Right lobe of liver (tissue), 6 donors: ENCODE measurements around the gene ATRX. TPM values are rescaled to one million over a fixed set of nuclear protein-coding genes. Genes with fewer than 3 reads are reported as not detected.
"Not testable (repeated sequence)": the region's sequence is repeated elsewhere in the genome, so short reads cannot be mapped to it uniquely, and the experiment has no call there.

Experiments
- ATAC-seq, 4 donors: fragments of 200-7000 bp; cut with Tn5 transposase; one replicate each; pipeline ENCODE4 v1.9.1; 2020; ENCODE audit warnings: mild to moderate bottlenecking in 4 of 4, moderate library complexity in 4 of 4
- DNase-seq, 3 donors: peaks; one replicate each; pipeline ENCODE4 v3.0.0-alpha.2; 2020
- H3K27ac ChIP-seq, 3 donors: fragments of 200-600 bp; one replicate each; pipeline ENCODE4 v1.8.0; 2022
- H3K27me3 ChIP-seq, 2 donors: fragments of 200-600 bp; one replicate each; pipeline ENCODE4 v1.8.0; 2022
- H3K36me3 ChIP-seq, 4 donors: fragments of 200-600 bp; sonication (generic) in 1 of 4; one replicate each; pipeline versions ENCODE4 v1.5.1 to v1.8.0; 2017 to 2022; ENCODE audit warnings: control low read depth in 1 of 4
- H3K4me1 ChIP-seq, 4 donors: fragments of 200-600 bp; sonication (generic) in 1 of 4; one replicate each; pipeline versions ENCODE4 v1.5.1 to v1.8.0; 2017 to 2022; ENCODE audit warnings: control low read depth in 1 of 4
- H3K4me3 ChIP-seq, 3 donors: fragments of 200-600 bp; one replicate each; pipeline ENCODE4 v1.8.0; 2022
- H3K9me3 ChIP-seq, 4 donors: fragments of 200-600 bp; sonication (generic) in 1 of 4; one replicate each; pipeline versions ENCODE4 v1.5.1 to v1.8.0; 2017 to 2022; ENCODE audit warnings: control low read depth in 1 of 4
- POLR2A ChIP-seq: fragments of 450-650 bp; IDR thresholded peaks from one replicate; pipeline ENCODE4 v1.6.1; 2017; ENCODE audit warnings: antibody characterized with exemption, mild to moderate bottlenecking
- WGBS: methylation state at CpG from one replicate; pipeline ENCODE4 v1.1.6; 2018; ENCODE audit warnings: low coverage, low lambda C conversion rate; ENCODE audit not compliant: insufficient coverage; ENCODE audit errors: missing lambda C conversion rate; 5-methylcytosine and 5-hydroxymethylcytosine counted together
- intact Hi-C, 2 donors: fragments of 100-400 bp; cut with DNase I; formaldehyde crosslinking; loops; one replicate each; pipeline versions ENCODE4 v1.11.2 to v1.14.1; 2022
- total RNA-seq, 6 experiments: library from RNA; depleted of rRNA in 2 of 6; stranded (reverse); fragments of >200 nt in 2 of 6; fragmentation: NEBNext Ultra II Directional in 3 of 6; extraction: Animal tissue kit (Norgen Biotek cat#: 25700) in 3 of 6; gene quantifications; one replicate each; pipeline versions ENCODE4 v1.1.0 to v1.2.4, GENCODE V29; 2016 to 2023
- TF ChIP-seq, protein P1 (sequence below), 4 donors: fragments of 200-600 bp in 3 of 4; fragments of 450-650 bp in 1 of 4; IDR thresholded peaks; one replicate each; pipeline versions ENCODE4 v1.5.1 to v1.8.0; 2016 to 2022; ENCODE audit warnings: antibody characterized with exemption in 4 of 4, mild to moderate bottlenecking in 2 of 4
- donor health status: DM: no; HTN: yes; CAD: no.
- donor health status: DM: no; HTN: no; CAD: no.
- donor health status: DM: no; HTN: no; CAD: no.
- donor health status: DM: no; HTN: yes; CAD: no.
- donor health status: DM: no; HTN: yes; CAD: no.

ATRX gene
- total RNA-seq, 6 experiments from 2014 or later = 15.9 to 32.2 (median 21.3) TPM

GRCh38 chrX:77755561-77755960 is 30.5 kb downstream of the ATRX start:
- DNase-seq = no peak
- Histone ChIP-seq H3K36me3 (no peaks in the 10 kb centered on the region), H3K27ac (no peak overlapping the region), H3K9me3 (no peaks in the 10 kb centered on the region), H3K27me3 (no peaks in the 10 kb centered on the region), H3K4me1 (peaks cover 0 to 16% (median 0%) of the 10 kb centered on the region in 4 donors), H3K4me3 (no peak overlapping the region)
- intact Hi-C loops = no loop called here
- ATAC-seq = no peak
- TF ChIP-seq, protein P1, sequence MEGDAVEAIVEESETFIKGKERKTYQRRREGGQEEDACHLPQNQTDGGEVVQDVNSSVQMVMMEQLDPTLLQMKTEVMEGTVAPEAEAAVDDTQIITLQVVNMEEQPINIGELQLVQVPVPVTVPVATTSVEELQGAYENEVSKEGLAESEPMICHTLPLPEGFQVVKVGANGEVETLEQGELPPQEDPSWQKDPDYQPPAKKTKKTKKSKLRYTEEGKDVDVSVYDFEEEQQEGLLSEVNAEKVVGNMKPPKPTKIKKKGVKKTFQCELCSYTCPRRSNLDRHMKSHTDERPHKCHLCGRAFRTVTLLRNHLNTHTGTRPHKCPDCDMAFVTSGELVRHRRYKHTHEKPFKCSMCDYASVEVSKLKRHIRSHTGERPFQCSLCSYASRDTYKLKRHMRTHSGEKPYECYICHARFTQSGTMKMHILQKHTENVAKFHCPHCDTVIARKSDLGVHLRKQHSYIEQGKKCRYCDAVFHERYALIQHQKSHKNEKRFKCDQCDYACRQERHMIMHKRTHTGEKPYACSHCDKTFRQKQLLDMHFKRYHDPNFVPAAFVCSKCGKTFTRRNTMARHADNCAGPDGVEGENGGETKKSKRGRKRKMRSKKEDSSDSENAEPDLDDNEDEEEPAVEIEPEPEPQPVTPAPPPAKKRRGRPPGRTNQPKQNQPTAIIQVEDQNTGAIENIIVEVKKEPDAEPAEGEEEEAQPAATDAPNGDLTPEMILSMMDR (IDR thresholded peaks at IDR 0.05) = no peak
- no peak for TF ChIP-seq POLR2A
- 62% methylated on average over 2 of the region's 6 CpGs for WGBS

GRCh38 chrX:77753942-77754341 is 32.1 kb downstream of the ATRX start:
- H3K36me3 ChIP-seq, H3K9me3 ChIP-seq, H3K4me3 ChIP-seq, H3K27ac ChIP-seq, H3K27me3 ChIP-seq, intact Hi-C loops, DNase-seq: not testable (repeated sequence)
- 43% methylated on average over 1 of the region's 1 CpG for WGBS
- peaks cover 0 to 16% (median 0%) of the 10 kb centered on the region in 4 donors for H3K4me1 ChIP-seq
- peak in 1 of 4 donors; percentile 63 for ATAC-seq

- Histone ChIP-seq H3K4me3 (no peak overlapping the region), H3K36me3 (no peaks in the 10 kb centered on the region), H3K9me3 (no peaks in the 10 kb centered on the region), H3K27ac (no peak overlapping the region), H3K27me3 (no peaks in the 10 kb centered on the region), H3K4me1 (peaks cover 0 to 12% (median 0%) of the 10 kb centered on the region in 4 donors)
- intact Hi-C loops = no loop called here
- 64% methylated on average over 3 of the region's 5 CpGs for WGBS
- no peak for TF ChIP-seq POLR2A
- TF ChIP-seq, protein P1 (IDR thresholded peaks at IDR 0.05) = no peak
- DNase-seq (no peak), ATAC-seq (no peak)
Measured at GRCh38 chrX:77749695-77750094, 36.3 kb downstream of the ATRX start.

GRCh38 chrX:77743720-77744119 is 42.3 kb downstream of the ATRX start:
- Histone ChIP-seq H3K4me1 (no peaks in the 10 kb centered on the region), H3K27me3 (no peaks in the 10 kb centered on the region), H3K36me3 (no peaks in the 10 kb centered on the region), H3K4me3 (no peak overlapping the region), H3K9me3 (no peaks in the 10 kb centered on the region), H3K27ac (no peak overlapping the region)
- ATAC-seq = no peak
- WGBS = 50% methylated on average over 1 of the region's 2 CpGs
- intact Hi-C loops = no loop called here
- DNase-seq = no peak
- TF ChIP-seq POLR2A = no peak
- TF ChIP-seq, protein P1 (IDR thresholded peaks at IDR 0.05) = no peak

DNA sequence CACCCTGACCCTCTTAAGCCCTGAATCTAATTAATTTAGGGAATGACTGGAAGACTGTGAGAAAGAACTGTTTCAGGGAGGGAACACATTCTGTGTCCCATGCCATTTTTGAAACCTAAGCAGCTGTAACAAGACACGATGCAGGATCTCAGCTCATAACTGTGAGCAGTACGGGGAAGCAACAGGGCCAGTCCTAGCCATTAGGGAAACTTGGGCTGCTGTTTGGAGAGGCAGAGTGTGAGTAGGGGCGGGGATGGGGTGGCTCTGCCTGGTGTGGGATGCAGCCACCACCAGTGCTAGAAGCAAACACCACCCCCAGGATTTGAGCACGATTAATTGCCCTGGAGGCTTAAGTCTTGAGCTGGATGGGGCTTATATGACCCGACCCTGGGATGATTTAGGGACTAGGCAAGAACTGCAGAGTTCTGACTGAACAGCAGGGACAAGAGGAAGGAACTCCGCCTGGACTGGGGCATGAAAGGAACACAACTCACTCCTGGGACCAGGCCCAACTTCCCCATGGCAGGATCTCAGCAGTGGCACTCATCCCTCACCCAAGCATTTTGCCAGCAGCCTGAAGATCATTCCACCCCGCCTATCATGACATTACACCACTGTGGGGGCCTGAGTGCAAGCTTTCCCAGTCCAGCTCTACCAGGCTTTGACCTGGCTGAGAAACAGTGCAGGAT is 43.1 kb downstream of the ATRX start:
- H3K27ac ChIP-seq = no peak overlapping the region
- no peaks in the 10 kb centered on the region for H3K4me1 ChIP-seq
- no peak overlapping the region for H3K4me3 ChIP-seq
- no peaks in the 10 kb centered on the region for H3K27me3 ChIP-seq
- peak in 3 of 4 donors; percentile 45 to 83 (median 54) for ATAC-seq
- no peak for TF ChIP-seq POLR2A
- TF ChIP-seq, protein P1 (IDR thresholded peaks at IDR 0.05) = no peak
- 69% methylated on average over 3 of the region's 7 CpGs for WGBS
- intact Hi-C loops = no loop called here
- H3K36me3 ChIP-seq = no peaks in the 10 kb centered on the region
- peak in 1 of 3 donors; percentile 43 for DNase-seq
- H3K9me3 ChIP-seq = no peaks in the 10 kb centered on the region
